ENCODE data around the gene SDK2.

Gene SDK2

DNA sequence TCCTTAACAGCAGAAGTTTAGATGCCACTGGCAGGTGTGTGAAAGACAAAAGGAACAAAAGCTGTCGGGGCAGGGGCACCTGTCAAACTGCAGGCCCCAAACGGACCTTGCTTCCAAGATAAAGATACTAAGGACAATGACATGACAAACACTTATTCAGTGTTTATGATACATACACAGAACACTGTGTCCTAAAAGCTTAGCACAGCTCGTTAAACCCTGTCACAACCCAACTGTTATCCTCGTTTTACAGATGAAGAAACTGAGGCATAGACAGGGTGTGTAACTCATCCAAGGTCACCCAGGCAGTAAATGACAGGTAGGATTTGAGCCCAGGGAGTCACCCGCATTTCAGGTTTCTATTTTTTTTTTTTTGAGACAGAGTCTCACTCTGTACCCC is 9.6 kb downstream of the SDK2 start:
- DNase-seq (ENCODE audit: low read depth in 3 of 3) = no peak

DNA sequence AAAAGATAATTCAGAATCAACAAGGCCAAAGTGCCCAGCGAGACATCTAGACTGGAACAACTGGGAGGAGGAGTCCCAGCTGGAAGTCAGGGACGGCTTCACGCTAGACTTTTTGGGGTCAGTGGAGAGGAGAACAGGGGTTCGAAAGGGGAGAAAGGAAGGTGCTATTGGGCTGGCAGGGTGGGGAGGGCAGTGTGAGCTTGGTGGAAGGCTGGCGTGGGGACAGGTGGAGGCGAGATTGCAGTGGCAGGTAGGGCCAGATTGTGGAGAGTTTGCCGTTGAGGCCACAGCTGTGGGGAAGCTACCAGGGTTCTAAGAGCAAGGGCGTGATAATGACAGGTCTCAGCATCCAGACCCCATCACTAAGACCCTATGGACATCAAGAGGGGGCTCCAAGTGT is 10.5 kb downstream of the SDK2 start:
- DNase-seq (ENCODE audit: low read depth in 3 of 3) = no peak

DNA sequence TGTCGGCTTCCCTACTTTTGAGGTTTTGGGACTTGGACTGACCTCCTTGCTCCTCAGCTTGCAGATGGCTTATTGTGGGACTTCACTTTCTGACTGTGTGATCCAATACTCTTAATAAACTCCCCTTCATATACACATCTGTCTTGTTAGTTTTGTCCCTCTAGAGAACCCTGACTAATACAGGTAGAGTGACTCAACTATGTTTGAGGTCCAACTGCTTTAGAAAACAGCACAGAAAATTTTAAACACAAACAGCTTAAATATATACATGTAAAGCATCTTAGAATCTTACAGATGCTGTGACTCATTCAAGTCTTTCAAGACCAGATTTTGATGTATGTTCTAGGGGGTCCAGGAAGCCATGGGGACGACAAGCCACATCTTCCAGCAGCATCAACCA is 11.7 kb downstream of the SDK2 start:
- DNase-seq (ENCODE audit: low read depth in 3 of 3) = no peak

DNA sequence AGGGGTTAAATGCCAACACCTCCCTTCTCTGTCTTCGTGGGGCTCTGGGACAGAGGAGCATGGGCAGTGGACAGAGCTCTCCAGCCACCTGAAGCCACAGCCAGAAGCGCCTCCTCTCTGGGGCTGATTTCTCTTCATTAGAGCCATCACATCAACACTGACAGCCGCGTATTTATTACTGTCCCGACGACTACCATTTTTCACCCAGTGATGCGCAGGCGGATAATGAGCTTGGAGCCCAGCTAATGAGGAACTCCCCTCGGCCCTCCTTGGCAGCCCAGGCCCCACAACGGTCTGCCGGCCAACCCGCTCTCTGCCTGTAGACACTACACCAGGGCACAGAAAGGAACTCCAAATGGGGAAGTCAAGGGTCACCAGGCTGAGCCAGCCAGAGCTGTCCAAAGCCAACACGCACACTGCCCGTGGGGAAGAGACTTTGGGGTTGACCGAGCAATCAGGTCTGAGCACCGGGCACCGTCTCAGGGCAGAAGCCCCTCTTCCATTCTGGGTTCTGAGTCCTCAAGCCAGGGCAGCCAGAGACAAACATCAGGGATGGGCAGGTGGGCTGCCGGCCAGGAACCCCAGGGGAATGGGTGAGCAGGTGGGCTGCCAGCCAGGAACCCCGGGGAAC is 13.2 kb downstream of the SDK2 start:
- DNase-seq (ENCODE audit: low read depth in 3 of 3) = no peak

DNA sequence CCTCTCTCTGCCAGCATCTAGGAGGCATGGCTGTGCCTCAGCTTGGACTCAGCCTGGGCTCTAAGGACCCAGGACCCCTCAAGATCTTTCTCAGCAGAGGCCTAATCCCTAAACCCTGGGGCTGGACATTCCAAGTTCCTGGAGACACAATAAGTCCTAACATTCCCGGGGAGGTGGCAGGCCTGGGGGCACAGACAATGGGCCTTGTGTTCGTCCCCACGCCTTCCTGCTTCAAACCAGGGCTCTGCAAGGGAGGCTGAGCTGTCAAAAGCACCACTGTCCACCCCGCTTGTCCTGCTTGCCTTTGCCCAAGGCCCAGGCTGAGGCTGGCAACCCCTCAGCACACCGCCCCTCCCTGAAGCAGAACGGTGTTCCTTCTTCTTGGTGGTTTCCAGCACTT is 13.7 kb downstream of the SDK2 start:
- DNase-seq (ENCODE audit: low read depth in 3 of 3) = no peak

DNA sequence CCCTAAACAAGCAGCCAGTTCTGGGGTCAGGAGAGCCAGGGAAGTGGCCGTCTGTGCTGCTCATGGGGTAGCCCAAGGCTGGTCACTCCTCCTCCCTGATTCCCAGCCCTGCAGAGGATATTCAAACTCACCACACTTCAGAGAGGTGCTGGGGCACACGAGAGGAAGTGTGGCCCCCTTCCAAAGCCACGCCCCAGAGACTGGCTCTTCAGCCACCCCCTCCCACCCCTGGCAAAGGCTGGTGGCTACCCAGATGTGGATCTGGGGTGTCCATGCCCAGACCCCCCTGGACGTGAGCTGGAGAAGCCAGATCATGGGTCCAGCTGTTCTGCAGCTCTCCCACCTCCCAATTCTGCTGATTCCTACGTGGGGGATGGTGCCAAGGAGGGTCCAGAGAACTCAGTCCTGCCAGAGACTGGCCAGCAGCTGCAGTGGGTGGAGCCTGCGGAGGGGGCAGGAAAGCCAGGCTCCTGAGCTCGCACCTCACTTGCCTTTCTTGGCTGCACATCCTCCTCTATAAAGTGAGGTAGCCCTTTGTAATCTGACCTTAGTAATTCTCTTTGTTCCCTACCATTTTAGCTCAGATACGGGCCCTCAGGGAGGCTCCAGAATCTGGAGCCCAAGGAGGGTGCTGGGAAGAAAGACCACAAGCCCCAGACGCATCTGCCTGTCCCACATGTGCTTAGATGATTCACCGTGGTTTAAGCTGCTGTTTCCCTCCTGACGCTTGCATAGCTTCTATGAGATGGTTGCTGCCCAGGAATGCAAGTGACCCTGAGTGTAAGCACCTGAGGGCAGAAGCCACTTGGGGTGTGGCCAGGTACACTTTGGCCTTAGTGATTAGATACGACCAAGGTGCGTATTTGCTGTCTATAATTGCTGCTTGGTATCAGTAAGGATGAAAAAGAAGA is 15.3 kb downstream of the SDK2 start:
- no peak for DNase-seq (ENCODE audit: low read depth in 3 of 3)

DNA sequence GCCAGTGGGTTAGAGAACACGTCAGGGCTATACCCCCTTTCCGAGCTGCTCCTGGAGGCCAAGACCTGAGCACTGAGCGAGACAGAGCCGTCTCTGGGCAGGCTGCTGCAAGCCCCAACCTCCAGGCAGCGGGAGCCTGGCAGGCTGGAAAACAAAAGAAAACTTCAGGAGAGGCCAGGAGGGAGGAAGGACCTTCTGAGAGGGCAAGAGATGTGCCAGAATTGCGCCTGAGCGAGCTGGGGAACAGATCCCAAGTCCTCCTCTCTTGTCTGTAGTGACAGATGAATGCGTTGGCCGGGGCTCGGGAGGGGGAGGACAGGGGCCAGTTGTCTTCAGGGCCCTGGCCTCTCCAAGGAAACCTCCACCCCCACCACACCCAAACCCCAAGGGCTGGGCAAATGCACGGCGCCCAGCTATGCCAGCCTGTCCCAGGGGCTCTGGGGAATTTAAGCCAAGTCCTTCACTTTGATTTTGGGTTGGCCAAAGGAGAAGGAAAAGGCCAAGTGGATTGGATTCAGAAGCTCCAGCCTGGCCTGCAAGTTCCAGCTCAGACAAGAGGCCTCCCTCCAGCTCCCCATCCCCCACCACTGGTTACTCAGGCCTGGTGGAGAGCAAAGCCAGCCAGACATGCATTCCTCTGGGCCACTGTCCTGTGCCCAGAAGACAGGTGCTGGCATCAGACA is 18.1 kb downstream of the SDK2 start:
- no peak for DNase-seq (ENCODE audit: low read depth in 3 of 3)

DNA sequence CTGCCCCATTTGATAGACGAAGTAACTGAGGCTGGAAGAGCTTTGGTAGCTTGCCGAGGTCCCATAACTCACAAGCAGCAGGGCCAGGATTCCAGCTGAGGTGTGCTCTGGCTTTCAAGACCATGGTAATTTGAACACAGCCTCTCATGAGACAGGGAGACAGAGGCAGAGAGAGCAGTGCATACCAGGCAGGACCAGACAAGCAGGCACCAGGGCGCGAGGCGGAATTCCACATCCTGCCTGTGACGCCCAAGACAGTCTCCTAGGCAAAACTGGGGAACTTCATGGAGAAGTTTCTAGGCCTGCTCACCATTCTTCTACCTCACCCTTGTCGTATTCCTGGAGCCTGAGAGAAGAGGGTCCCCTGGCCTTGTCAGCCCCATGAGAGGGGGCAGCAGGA is 19.2 kb downstream of the SDK2 start:
- no peak for DNase-seq (ENCODE audit: low read depth in 3 of 3)

DNA sequence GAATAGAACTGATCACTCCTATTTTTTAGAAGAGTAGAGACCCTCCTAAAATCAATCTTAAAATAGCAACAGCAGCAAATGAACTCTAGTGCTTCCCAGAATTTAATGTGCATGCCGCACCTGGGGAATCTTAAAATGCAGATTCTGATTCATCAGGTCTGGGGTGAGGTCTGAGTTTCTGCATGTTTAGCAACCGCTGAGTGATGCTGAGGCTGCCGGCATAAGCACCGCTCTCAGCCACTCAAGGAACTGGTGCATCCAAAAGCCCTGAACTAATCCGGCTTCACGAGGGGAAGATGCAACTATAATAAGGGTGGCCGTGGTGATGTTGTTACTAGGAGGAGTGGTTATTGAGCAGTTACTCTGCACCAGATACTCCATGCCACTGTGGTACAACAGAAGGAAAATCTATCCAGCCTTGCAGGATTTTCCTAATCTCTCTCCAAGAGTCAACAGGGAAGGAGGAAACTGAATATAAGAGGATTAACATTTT is 19.7 kb downstream of the SDK2 start:
- DNase-seq (ENCODE audit: low read depth in 3 of 3) = no peak

DNA sequence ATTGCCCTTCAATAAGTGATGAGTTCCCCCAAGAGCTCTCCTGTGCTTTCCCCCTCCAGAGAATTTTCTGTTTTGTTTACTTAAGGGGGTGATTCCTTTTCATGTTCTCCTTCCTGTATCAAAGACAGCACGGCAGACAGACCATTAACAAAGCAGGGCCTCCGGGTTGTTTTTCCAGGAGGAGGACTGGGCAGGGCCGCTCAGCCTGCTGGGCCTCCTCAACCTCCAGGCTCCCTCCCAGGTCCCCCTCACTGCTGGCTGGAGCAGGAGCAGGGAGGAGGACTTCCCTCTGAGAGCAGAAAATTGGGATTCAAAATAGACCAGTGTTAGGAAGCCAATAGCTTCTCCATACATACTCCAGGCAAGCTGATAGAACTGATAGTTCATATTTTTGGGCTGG is 20.4 kb downstream of the SDK2 start:
- no peak for DNase-seq (ENCODE audit: low read depth in 3 of 3)

DNA sequence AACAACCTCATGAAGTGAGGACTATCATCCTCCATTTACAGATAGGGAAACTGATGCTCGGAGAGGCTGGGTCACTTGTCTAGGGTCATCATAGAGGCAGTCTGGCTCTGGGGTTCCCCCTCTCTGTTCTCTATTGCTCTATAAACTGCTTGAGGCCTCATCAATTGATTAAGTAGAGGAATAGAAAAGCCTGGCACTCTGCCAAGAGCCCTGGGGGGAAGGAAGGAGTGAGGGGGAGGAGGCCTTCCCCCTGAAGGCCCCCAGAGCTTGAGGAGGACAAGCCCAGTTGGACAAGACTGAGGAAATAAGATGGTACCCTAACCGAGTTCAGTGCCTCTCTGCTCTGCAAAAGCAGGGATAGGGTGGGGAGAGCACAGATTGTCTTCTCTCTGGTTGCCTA is 21.0 kb downstream of the SDK2 start:
- DNase-seq (ENCODE audit: low read depth in 3 of 3) = no peak

DNA sequence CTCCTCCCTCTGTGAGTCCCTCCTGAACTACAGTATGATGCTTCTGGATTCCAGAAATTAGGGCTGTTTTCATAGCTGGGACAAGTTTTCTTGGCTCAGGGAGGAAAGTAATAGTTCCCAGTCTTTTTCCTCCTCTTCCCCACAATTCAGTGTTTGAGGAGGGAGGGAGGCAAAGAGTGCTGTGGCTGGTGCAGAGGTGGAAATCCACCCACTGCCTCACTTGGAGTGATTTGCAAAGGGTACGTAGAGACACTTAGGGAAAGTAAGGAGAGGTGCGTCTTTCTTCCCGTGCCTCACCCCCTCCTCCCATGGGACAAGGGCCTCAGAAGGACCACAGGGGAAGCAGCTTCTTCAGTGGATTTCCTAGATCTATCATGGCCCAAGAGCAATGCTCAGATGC is 21.9 kb downstream of the SDK2 start:
- no peak for DNase-seq (ENCODE audit: low read depth in 3 of 3)

DNA sequence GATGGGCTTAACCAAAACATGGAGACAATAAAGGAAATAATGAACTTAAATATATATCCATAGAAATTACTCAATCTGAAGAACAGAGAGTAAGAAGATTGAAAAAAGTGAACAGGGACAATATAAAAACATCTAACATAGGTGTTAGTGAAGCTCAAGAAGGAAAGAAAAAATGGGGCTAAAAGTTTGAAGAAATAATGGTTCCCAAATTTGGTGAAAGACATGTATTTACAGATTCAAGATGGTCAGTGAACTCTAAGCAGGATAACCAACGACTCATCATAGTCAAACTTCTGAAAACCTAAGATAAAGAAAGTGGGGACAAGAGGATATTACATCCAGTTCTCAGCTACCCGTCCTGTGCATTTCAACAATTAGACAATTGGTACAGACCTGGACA is 22.6 kb downstream of the SDK2 start:
- no peak for DNase-seq (ENCODE audit: low read depth in 3 of 3)

DNA sequence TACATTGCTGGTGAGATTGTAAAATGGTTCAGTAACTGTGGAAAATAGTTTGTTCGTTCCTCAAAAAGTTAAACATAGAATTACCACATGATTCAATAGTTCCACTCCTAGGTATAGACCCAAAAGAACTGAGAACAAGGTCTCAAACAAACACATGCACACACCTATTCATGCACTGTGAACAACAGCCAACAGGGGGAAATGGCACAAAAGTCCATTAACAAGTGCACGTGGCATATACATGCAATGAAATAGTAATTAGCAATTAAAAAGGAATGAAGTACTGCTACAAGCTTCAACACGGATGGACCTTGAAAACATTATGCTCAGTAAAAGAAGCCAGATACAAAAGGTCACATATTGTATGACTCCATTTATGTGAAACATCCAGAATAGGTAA is 23.8 kb downstream of the SDK2 start:
- no peak for DNase-seq (ENCODE audit: low read depth in 3 of 3)

DNA sequence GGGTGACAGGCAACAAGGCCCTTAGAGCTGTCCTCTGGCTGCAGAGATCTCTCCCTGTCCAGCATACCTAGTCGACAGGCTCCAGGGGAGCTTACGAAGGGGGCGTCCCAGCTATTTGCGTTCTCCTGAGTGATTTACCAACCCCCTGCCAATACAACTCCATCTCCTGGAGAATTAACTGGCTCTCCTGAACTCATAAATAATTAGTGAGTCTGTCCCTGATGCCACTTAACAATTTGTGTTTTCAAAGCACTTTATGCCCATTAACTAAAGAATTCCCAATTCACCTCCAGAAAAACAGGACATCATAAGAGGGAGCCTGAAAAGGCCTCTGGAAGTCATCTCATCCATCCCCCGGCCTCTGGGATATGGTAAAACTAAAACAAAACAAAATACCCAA is 26.7 kb downstream of the SDK2 start:
- DNase-seq (ENCODE audit: low read depth in 3 of 3) = no peak

DNA sequence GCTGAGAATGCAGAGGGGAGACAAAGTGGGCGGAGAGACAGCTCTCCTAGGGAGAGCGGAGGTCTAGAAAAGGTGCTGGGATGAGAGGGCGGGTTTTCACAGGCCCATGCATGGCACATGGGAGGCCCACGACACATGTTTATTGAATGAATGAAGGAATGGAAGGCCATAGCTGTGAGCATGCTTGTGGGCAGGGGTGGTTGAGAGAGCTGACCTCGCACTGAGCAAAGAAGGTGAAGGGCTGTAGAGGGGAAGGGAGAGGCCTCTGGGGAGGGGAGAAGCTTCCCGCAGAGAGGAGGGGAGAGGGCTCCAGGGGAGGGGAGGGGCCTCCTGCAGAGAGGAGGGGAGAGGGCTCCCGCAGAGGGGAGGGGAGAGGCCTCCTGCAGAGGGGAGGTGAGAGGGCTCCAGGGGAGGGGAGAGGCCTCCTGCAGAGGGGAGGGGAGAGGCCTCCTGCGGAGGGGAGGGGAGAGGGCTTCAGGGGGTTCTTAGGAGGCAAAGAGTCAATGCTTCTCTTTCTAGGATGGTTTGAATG is 27.3 kb downstream of the SDK2 start:
- no peak for DNase-seq (ENCODE audit: low read depth in 3 of 3)

DNA sequence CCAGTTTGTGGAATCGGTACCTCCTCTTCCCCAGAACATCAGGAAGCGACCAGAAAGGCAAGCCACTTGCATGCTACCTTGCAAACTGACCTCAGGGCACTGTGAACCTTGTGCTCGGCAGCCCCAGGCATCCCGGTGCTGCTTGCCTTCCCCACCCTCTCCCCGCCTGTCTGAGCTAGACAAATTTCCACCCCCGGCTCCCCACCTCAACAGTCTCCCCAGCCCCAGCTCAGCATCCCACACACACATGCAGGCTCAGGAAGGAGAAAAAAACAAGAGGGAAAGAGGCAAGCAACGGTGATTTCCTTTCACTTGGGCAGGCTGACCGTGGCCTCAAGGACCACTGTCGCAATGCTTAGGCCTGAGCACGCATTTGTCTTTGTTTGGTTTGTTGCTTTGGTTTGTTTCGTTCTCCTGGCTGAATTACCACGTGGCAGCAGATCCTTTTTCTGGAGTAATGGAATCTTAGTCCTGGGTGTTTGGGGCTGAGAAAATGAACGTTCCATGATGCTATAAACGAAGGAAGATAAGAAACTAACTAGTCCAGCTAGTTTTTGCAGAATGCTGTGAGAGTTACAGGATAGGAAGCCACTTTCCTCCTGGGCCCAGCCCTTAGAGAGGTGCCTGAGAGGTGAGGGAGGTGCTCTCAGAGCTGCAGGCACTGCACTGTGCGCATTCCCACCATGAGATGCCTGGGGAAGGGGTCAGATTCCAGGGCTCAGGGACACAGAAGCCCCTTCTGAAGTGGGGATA is 27.9 kb downstream of the SDK2 start:
- DNase-seq (ENCODE audit: low read depth in 3 of 3) = no peak

DNA sequence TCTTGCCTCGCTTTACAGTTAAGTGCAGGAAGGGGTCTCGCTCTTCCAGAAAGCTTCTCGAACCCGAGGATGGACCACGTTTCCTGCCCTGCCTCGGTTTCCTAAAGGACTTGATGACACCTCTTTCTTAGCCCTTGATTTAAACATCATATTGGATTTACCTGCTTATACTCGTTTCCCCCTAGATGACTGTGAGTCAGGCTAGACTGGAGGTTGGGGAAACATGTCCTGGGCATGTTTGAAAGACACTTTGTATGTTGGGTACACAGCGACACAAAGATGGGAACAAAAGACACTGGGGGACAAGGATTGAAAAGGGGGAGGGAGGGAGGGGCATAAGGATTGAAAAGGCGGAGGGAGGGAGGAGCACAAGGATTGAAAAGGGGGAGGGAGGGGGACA is 30.0 kb downstream of the SDK2 start:
- no peak for DNase-seq (ENCODE audit: low read depth in 3 of 3)

DNA sequence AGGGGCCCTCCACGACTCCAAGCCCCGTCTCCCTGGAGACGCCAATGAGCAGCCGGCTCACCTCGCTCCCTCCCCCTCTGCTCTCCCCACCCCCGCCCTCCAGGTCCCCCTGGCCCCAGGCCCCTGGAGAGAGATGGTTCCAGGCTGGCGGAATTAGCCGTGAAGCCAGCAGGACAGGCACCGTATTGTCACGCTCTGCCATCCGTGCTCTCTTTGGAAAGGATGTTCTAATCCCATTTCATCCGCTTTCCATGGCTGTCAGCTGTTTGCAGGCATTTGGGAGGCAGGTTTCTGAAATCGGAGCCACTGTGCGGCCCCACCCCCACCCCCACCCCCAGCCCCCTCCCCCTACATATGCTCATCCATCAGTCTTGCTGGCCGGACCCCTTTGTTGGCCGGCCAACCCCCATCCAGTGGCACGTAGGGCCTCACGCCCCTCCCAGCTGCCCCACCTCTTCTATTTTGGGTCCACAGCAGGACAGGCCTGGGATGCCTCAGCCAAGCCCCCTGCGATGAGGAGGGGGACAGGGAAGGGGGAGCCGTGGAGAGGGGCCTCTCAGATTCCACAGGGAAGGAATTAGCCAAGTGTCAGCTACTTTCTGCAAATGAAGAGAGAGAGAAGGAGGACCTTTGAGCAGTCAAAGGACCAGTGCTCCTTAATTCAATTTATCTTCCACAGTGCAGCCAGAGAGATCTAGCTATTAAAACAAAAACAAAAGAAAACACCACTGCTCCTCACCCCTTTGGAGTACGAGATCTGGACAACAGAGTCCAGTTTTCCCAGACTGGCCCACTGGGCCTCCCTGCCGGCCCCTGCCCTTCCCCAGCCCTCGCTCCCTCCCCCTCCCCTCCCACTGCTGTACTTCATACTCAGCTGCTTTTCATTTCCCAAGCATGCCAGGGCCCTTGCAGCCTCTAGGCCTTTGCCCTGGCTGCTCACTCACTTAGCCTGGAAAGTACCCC is 30.7 kb downstream of the SDK2 start:
- no peak for DNase-seq (ENCODE audit: low read depth in 3 of 3)

DNA sequence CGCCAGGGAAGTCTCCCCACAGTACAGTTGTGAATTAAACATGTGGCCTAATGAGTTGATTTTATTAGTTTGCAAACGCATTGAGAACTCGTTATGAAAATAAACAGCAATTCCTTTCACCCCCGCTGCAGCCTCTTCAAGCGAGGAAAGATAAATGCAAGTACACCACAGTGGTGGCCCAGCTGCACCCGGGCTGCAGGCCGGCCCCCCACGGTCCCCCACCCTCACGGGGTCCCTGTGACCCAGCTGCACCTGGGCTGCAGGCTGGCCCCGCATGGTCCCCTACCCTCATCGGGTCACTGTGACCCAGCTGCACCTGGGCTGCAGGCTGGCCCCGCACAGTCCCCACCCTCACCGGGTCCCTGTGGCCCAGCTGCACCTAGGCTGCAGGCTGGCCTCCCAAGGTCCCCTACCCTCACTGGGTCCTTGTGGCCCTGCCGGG is 32.2 kb downstream of the SDK2 start:
- DNase-seq (ENCODE audit: low read depth in 3 of 3) = no peak

DNA sequence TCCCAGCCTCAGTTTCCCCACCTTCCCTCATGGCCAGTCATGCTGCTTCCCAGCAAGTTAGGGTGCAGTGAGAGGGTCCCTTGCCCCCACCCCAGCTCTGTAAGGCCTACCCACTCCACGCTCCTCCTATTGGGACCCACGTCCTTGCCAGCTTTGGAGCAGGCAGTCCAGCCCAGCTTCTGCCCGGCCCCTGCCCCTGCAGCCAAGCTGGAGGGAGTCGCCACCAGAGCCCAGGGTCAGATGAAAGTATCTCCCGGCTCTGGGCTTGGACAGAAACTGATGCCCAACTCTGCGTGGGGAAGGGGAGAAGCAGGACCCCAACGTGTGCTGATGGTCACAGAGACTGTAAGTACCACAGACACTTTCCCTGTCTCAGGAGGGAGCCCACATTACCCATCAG is 32.6 kb downstream of the SDK2 start:
- no peak for DNase-seq (ENCODE audit: low read depth in 3 of 3)

Measured in stimulated activated CD4-positive, alpha-beta T cell treated with anti-CD3 and anti-CD28 coated beads, TNF-alpha, amount 100 ng/mL, for 4 hours (primary cell).